Left lobe of liver (tissue), 2 donors: ENCODE measurements around the gene MED12L. TPM values are rescaled to one million over a fixed set of nuclear protein-coding genes. Genes with fewer than 3 reads are reported as not detected.

Experiments used
- ATAC-seq: fragments of 200-7000 bp; cut with Tn5 transposase; one replicate; pipeline ENCODE4 v1.9.1; 2020; ENCODE audit warnings: mild to moderate bottlenecking, moderate library complexity
- DNase-seq: peaks from one replicate; pipeline ENCODE4 v3.0.0-alpha.2; 2020; ENCODE audit warnings: low spot score
- total RNA-seq: library from RNA; stranded (reverse); gene quantifications from one replicate; pipeline ENCODE4 v1.2.1, GENCODE V29; 2021
- donor health status: DM: no; HTN: no; CAD: no; lungs with moderate emphysema.
- donor health status: DM: no; HTN: yes; CAD: no.

The MED12L gene
- total RNA-seq, 1 donor from 2014 or later, result 0.15 TPM

- DNase-seq, result no peak
- ATAC-seq, result no peak
Measured at GRCh38 chr3:151204530-151205402, 119.3 kb downstream of the MED12L start.

GRCh38 chr3:151205482-151205881, 120.0 kb downstream of the MED12L start:
- no peak for DNase-seq
- no peak for ATAC-seq

- no peak for DNase-seq
- ATAC-seq, result no peak
Measured at GRCh38 chr3:151206201-151206600, 120.7 kb downstream of the MED12L start.

DNA sequence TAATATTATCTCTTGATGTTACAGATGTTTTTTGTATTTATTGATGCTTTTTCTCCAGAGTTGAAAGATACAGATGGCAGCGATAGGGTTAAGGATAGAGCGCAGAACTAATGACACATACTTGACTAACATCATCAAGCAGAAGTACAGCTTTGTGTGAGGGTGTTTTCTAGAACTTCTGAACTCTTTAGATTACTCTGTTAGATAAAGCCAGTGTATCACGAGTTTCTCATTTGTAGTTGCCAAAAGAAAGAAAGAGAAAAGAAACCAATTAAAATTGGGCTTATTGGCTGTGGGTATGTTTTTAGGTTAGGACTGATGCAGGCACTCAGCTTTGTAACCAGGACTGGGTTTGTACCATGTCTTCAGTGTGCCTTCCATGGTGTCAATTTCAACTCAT, 124.2 kb downstream of the MED12L start:
- ATAC-seq (no peak), DNase-seq (no peak)

GRCh38 chr3:151210676-151211381, 125.4 kb downstream of the MED12L start:
- DNase-seq, result peak; percentile 68
- ATAC-seq, result peak; percentile 97

GRCh38 chr3:151213151-151213550, 127.7 kb downstream of the MED12L start:
- DNase-seq (no peak), ATAC-seq (no peak)

DNA sequence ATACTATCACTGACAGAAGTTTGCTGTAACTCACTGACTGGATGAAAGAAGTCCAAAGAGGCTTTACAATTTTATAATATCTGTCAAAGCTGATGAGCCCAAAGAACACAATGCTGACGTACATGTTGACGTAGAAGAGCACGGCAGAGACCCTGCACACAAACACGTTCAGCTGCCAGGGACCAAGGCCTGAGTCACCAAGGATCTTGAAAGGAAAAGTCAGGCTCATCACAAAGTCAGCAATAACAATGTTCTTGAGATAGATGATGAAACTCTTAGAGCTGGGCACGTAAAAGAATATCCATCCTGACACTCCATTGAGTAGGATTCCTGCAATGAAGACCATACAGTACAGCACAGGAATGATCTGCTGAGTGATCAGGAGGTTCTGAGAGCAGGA, 128.4 kb downstream of the MED12L start:
- ATAC-seq, result no peak
- no peak for DNase-seq

DNA sequence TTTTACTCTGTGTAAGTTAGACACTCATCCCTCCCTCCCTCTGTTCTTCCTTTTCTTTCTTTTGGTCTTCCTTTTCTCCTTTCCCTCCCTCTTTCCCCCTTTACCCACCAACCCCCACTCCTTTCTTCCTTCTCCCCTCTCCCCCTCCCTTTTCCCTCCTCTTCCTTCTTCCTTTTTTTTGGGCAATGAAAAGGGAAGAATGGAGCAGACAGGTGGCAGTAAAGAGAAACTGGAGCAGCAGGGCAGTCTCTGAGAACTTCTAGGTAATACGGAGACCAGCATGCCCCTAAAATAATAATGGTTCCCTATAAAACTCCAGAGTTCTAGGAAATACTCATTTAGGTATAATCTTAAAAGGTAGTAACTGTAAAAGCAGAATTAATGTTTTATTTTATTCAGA, 129.0 kb downstream of the MED12L start:
- DNase-seq (no peak), ATAC-seq (no peak)

DNA sequence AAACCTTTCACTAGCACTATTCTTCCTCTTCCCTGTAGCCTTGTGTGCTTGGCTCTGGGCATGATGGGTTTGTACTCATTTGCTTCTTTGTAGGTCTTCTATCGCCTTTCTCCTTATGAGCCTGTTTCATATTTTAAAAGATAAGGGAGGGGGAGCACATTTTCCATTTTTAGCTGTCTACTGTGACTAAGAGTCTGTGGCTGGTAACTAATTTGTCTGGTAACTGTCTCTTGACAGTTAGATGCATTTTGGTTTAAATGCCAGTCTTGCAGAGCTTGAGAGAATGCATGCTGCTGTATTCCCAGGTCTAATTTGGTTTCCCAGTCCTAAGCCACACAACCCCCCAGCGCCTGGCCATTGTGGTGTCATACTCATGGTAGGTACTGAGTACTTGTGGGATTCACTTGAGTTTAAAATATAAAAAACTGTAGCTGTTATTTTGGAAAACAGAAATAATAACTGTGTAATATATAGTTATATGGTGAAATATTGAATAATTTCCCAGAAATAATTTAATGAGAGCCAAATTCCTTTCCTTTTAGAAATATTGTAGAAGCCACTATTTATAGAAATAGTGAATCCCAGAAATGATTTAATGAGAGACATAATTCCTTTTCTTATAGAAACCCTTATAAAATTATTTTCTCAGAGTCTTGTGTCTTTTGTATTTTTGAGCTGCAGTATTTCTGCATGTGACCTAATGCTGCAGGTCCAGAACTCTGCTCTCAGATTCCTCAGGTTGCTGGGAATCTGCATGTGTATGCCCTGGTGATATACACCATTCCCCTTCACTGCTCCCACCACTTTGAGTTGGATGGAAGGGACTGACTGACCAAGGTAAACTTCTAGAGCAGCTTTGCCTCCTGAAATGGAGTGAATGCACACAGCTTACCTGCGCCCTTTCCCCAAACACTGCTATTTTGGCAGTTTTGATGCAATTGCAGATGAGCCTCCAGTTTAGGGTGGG, 131.5 kb downstream of the MED12L start:
- no peak for ATAC-seq
- DNase-seq, result no peak

DNA sequence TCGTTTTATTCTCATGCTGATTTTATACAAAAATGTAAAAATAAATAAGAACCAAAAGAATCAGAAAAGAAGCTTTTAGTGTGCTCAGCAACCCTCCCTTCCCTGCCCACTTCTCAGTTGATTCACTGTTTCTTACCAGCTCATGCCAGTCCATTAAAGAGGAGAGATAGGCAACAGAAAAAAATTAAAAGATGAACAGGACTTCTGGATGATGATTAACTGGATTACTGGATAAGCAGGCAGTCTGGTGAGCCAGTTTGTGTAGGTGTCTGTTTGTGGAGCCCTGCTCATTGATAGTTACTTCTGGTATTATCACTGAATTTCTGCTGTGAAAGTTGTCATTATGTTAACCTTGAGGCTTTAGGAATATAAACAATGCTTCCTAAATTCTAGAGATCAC, 132.7 kb downstream of the MED12L start:
- ATAC-seq (peak; percentile 91), DNase-seq (no peak)

DNA sequence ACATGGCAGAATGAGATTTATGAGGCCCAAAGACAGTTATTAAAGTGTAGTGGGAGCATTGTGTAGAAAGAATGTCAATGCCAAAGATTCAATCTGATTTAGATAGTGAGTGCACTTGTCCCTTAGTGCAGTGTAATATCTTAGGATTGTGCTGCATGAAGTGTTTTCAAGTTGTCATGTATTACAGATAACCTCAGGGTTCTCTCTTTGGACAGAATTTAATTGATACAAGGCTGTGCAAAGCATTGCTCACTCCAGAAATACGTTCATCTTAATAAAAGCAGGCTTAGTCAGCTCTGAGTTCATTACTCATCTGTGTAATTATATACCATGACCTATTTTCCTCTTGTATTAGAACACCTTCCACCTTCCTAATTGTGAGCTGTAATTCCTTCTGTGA, 133.6 kb downstream of the MED12L start:
- DNase-seq (no peak), ATAC-seq (no peak)

DNA sequence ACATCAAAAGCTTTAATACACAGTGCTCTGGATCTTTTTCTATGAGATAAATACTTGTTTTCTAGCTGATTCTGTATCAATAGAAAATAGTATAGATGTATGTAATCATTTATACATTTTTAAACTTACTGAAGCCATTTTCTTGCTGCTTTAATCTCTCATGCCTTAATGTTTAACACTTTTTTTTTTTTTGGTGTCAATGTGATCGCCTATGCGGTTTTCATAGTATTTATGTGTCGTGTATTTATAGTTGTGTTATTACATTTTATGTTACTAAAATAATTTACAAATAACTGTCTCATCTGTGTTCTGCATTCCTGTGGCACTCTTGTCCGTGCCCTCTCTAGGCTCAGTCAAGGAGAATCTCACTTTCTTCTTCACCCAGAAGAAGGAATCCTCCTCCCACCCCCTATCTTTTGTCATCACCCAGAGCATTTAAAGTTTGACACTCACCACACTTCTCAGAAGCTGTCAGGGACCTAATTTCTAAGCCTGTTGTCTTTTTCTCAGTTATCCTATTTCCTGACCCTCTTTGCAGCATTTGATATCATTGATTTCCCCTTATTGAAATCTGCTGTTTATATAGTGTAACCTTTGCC, 138.9 kb downstream of the MED12L start:
- DNase-seq, result no peak
- ATAC-seq, result no peak

DNA sequence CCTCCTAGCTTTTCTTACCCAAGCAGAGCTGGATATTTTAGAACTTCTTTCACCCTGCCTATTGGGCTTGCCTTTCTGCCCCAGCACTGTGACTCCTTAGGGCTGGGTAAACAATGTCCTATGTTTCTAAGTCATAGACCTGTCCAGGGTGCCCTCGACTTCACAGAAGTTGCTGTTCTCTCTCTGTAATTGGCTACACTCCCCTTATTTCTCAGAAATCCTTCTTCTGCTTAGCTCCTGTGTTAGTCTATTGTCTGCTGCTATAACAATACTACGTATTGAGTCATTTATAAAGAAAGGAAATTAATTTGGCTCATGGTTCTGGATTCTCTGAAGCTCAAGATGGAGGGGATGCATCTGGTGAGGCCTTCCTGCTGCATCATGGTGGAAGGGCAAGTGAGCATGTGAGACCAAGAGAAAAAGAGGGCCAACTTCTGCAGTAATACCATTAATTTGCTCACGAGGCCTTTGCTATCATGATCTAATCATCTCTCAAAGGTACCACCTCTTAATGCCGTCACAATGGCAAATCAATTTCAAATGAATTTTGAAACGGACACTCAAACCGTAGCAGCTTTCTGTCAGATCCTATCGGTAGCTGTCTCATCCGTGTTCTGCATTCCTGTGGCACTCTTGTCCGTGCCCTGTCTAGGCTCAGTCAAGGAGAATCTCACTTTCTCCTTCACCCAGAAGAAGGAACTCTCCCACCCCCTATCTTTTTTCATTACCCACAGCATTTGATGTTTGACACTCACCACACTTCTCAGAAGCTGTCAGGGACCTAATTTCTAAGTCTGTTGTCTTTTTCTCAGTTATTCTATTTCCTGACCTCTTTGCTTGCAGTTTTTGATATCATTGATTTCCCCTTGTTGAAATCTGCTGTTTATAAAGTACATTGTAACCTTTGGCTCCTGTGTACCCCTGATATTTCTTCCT, 139.8 kb downstream of the MED12L start:
- DNase-seq, result no peak
- no peak for ATAC-seq

GRCh38 chr3:151226088-151226563, 140.7 kb downstream of the MED12L start:
- ATAC-seq (peak; percentile 31), DNase-seq (no peak)

- DNase-seq, result no peak
- ATAC-seq, result no peak
Measured at GRCh38 chr3:151226825-151227224, 141.4 kb downstream of the MED12L start.

GRCh38 chr3:151227266-151227806, 141.9 kb downstream of the MED12L start:
- no peak for DNase-seq

GRCh38 chr3:151227807-151228665, 142.6 kb downstream of the MED12L start:
- DNase-seq (peak; percentile 71), ATAC-seq (peak; percentile 98)

More at GRCh38 chr3:151227266-151227806, 141.9 kb downstream of the MED12L start:
- ATAC-seq, result peak; percentile 52

DNA sequence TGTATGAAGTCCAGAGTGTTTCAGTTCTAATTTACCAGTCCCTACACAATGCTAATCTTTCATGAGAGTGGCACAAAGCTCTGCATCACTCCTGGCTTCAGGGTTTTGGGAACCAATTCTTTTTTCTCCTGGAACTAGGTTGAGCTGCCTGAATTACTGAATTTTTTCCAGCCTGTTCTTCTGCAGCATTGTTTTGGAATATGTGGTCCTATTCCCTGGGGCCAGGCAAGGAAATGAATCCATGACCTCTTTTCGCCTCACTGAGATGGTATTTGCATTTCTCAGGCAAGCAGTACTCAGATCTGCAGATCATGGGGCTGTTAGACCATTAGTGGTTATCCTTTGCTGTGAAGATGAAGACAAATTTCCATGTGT, 143.2 kb downstream of the MED12L start:
- DNase-seq, result no peak
- ATAC-seq, result no peak
